Neural crest cell (in vitro differentiated cells): ENCODE results near the gene TRIM63. TPM values are rescaled to one million over a fixed set of nuclear protein-coding genes. Genes with fewer than 3 reads are reported as not detected.

ENCODE experiments used
- DNase-seq: peaks from one replicate; pipeline ENCODE4 v3.0.0; 2021; ENCODE audit warnings: low read depth, mixed read lengths, low spot score
- H3K27ac Mint-ChIP-seq: one replicate; pipeline ENCODE4 v1.8.0; 2021; ENCODE audit warnings: mild to moderate bottlenecking, mixed read lengths; ENCODE audit not compliant: unreplicated experiment
- H3K27me3 Mint-ChIP-seq: 2 replicates; pipeline ENCODE4 v1.8.0; 2021; ENCODE audit warnings: low read depth, mild to moderate bottlenecking, mixed read lengths
- H3K36me3 Mint-ChIP-seq: 2 replicates; pipeline ENCODE4 v1.8.0; 2021; ENCODE audit warnings: low read depth, mild to moderate bottlenecking, mixed read lengths
- H3K4me1 Mint-ChIP-seq: 2 replicates; pipeline ENCODE4 v1.8.0; 2021; ENCODE audit warnings: mixed read lengths
- H3K4me3 Mint-ChIP-seq: one replicate; pipeline ENCODE4 v1.8.0; 2021; ENCODE audit warnings: mild to moderate bottlenecking, mixed read lengths
- H3K9me3 Mint-ChIP-seq: 2 replicates; pipeline ENCODE4 v1.8.0; 2021; ENCODE audit warnings: mixed read lengths
- total RNA-seq: library from RNA; stranded (reverse); gene quantifications from 2 replicates; pipeline ENCODE4 v1.2.1, GENCODE V29; 2021
- TF ChIP-seq, protein P1 (sequence below): fragments of 200-600 bp; sonication (generic); conservative IDR thresholded peaks from 2 replicates; pipeline ENCODE4 v1.5.0; 2021; ENCODE audit warnings: antibody characterized with exemption, mild to moderate bottlenecking

TRIM63 gene
- total RNA-seq, 1 donor from 2014 or later, result not detected

DNA sequence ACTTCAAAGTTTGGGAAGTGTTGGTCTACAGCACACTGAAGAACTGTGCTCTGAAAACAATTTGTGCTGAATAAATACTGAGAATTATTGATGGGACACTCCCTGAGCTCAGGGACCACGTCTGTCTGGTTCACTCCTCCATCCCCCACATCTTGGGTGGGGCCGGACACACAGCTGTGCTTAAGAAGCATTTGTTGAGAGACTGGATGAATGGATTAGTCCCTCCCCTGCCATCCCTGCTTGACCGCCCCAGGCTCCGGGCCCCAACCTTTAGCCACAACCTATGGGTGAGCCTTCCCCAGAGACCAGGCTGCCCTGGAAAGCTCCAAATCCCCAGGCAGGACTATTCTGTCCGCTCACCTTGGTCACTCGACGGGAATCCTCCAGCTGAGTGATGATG is 7.5 kb downstream of the TRIM63 start:
- no peaks in the 10 kb centered on the region for H3K4me1 Mint-ChIP-seq
- peak overlapping the region; percentile 32 for H3K27ac Mint-ChIP-seq
- no peaks in the 10 kb centered on the region for H3K36me3 Mint-ChIP-seq
- TF ChIP-seq, protein P1, sequence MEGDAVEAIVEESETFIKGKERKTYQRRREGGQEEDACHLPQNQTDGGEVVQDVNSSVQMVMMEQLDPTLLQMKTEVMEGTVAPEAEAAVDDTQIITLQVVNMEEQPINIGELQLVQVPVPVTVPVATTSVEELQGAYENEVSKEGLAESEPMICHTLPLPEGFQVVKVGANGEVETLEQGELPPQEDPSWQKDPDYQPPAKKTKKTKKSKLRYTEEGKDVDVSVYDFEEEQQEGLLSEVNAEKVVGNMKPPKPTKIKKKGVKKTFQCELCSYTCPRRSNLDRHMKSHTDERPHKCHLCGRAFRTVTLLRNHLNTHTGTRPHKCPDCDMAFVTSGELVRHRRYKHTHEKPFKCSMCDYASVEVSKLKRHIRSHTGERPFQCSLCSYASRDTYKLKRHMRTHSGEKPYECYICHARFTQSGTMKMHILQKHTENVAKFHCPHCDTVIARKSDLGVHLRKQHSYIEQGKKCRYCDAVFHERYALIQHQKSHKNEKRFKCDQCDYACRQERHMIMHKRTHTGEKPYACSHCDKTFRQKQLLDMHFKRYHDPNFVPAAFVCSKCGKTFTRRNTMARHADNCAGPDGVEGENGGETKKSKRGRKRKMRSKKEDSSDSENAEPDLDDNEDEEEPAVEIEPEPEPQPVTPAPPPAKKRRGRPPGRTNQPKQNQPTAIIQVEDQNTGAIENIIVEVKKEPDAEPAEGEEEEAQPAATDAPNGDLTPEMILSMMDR, result no peak
- H3K9me3 Mint-ChIP-seq, result no peaks in the 10 kb centered on the region
- H3K4me3 Mint-ChIP-seq, result no peak overlapping the region
- no peak for DNase-seq
- peaks cover 4% of the 10 kb centered on the region for H3K27me3 Mint-ChIP-seq

DNA sequence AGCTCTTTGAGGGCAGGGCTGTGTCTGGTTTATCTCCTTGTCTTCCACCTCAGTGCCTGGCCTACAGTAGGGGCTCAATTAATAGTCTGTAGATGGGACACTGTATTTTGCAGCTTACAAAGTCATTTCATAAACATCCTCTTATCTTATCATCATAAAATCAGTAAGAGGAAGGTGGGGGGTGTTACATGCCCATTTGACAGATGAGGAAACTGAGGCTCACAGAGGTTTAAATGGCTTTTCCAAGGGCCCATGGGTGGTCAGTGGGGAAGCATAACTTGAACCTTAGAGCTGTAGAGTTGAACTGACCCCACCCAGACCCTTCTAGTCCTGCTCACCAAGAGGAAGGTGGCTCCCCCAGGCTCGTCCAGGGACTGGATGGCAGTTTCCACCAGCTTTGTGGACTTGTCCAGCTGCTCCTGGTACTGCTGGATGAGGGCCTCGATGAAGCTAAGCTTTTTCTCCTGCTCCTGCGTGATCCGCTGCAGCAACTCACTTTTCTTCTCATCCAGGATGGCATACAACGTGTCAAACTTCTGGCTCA is 9.3 kb downstream of the TRIM63 start:
- Mint-ChIP-seq H3K9me3 (no peaks in the 10 kb centered on the region), H3K4me1 (peaks cover 6% of the 10 kb centered on the region), H3K27ac (no peak overlapping the region), H3K4me3 (no peak overlapping the region), H3K27me3 (peaks cover 10% of the 10 kb centered on the region), H3K36me3 (no peaks in the 10 kb centered on the region)
- DNase-seq, result no peak
- TF ChIP-seq, protein P1, result no peak

DNA sequence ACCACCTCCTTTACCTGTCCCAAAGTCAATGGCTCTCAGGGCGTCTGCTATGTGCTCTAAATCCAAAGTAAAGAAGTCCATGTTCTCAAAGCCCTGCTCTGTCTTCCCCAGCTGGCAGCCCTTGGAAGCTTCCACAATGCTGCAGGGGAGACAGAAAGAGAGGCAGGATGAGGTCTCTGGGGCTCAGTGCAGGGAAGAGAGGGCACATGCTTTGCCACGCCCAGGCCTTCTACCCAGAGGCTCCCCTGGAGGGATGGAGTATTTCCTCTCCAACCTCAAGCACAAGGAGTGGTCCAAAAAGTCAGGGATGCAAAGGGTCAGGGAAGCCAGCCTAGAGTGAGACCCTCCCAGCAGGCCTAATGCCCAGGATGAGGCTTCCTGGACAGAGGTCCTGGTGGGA is 10.2 kb downstream of the TRIM63 start:
- TF ChIP-seq, protein P1, result no peak
- Mint-ChIP-seq H3K4me1 (peaks cover 6% of the 10 kb centered on the region), H3K27me3 (peaks cover 10% of the 10 kb centered on the region), H3K36me3 (no peaks in the 10 kb centered on the region), H3K27ac (no peak overlapping the region), H3K4me3 (no peak overlapping the region), H3K9me3 (no peaks in the 10 kb centered on the region)
- DNase-seq, result no peak

DNA sequence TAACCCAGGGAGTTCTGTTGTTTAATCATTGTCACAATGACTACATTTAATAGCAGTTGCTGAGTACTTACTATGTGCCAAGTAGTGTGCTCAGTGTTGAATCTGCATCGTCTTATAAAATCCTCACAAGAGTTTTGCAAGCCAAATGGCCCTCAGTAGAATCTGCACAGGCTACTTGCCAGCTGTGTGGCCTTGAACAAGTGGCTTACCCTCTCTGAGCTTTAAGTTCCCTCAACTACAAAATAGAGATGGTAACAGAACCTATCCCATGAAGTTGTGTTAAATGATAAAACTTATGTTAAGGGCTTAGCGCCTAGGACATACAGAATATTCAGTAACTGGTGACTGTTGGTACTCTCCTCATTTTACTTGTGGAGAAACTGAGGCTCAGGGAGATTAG is 12.4 kb downstream of the TRIM63 start:
- no peaks in the 10 kb centered on the region for H3K9me3 Mint-ChIP-seq
- H3K4me1 Mint-ChIP-seq, result peaks cover 6% of the 10 kb centered on the region

DNA sequence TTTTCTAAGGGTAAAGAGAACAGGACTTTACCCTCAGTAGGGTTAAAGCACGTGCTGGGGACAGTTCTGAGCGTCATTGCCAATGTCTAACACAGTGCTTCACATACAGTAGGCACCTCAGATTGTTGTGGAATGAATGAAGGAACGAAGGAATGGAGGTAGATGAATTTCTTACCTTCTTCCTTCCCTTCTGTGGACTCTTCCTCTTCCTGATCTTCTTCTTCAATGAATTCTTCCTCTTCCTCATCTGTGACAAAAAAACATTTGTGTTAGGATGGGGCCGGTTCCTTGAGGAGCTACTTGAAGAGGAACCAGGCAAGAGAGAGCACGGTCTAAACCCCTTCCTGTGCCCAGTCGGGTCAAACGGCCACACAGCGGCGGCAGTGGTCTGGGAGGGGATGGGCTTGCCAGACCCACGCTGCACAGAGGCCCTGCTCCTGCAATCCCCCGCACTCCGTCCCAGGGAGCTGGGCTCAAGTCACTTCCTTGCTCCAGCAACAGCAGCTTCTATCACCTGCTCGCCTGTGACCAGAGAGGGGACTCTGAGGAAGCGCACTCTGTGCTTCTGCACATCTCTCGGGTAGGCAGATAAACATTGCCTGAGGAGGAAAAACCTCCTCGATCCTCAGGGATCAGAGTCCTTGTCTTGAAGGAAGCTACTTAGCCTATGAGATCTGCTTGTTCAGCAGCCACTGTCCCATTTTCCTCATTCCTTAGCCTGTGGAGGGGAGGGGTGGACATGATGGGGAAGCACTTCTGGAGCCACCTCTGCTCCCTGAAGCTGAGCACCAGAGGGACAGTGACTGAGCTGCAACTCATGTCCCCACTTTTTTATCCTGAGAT is 13.5 kb downstream of the TRIM63 start:
- TF ChIP-seq, protein P1, result no peak
- H3K27me3 Mint-ChIP-seq, result peaks cover 28% of the 10 kb centered on the region
- DNase-seq, result no peak
- H3K4me3 Mint-ChIP-seq, result no peak overlapping the region
- no peak overlapping the region for H3K27ac Mint-ChIP-seq
- H3K9me3 Mint-ChIP-seq, result no peaks in the 10 kb centered on the region
- no peaks in the 10 kb centered on the region for H3K36me3 Mint-ChIP-seq
- H3K4me1 Mint-ChIP-seq, result peaks cover 6% of the 10 kb centered on the region

More for the DNA sequence above, 12.4 kb downstream of the TRIM63 start:
- peaks cover 22% of the 10 kb centered on the region for H3K27me3 Mint-ChIP-seq
- no peak overlapping the region for H3K27ac Mint-ChIP-seq
- no peak for DNase-seq
- no peaks in the 10 kb centered on the region for H3K36me3 Mint-ChIP-seq
- H3K4me3 Mint-ChIP-seq, result no peak overlapping the region
- TF ChIP-seq, protein P1, result no peak
